PC-9 (cell line): Measurements from ENCODE around the gene NCR3LG1.
"Not testable (repeated sequence)": the region's sequence is repeated elsewhere in the genome, so short reads cannot be mapped to it uniquely, and the experiment has no call there.

Experiments
- CTCF ChIP-seq: fragments of 200-600 bp; sonication (generic); conservative IDR thresholded peaks from 2 replicates; pipeline ENCODE4 v1.6.1; 2017; ENCODE audit warnings: mixed run types, antibody characterized with exemption, mild to moderate bottlenecking, moderate library complexity
- EZH2 ChIP-seq: fragments of 200-600 bp; sonication (generic); IDR thresholded peaks from 2 replicates; pipeline ENCODE4 v1.8.0; 2017; ENCODE audit warnings: antibody characterized with exemption, low read depth

GRCh38 chr11:17426233-17426632 lies 74.6 kb downstream of the NCR3LG1 start:
- TF ChIP-seq CTCF, EZH2: not testable (repeated sequence)
